GM23338 (cell line): ENCODE results near the gene FABP1. TPM values are rescaled to one million over a fixed set of nuclear protein-coding genes. Genes with fewer than 3 reads are reported as not detected.

Experiments
- ATAC-seq: fragments of 200-7000 bp; cut with Tn5 transposase; 3 replicates; pipeline ENCODE4 v1.9.1; 2020
- DNase-seq: peaks from one replicate; pipeline ENCODE4 v3.0.0-alpha.2; 2015; ENCODE audit warnings: low spot score
- H2AFZ ChIP-seq: fragments of 200-600 bp; sonication (generic); 2 replicates; pipeline ENCODE4 v1.8.0; 2016; ENCODE audit warnings: antibody characterized with exemption, mild to moderate bottlenecking, moderate library complexity
- H3F3A ChIP-seq: fragments of 200-600 bp; sonication (generic); replicated peaks from 2 replicates; pipeline ENCODE4 v1.8.0; 2017; ENCODE audit warnings: antibody characterized with exemption, mixed run types, low read depth
- H3K27ac ChIP-seq: fragments of 200-600 bp; sonication (generic); 2 replicates; pipeline ENCODE4 v1.6.1; 2016; ENCODE audit warnings: low read depth
- H3K27me3 ChIP-seq: fragments of 200-600 bp; sonication (generic); 2 replicates; pipeline ENCODE4 v1.8.0; 2016; ENCODE audit warnings: mild to moderate bottlenecking, mixed run types, moderate library complexity; ENCODE audit not compliant: insufficient read depth
- H3K36me3 ChIP-seq: fragments of 200-600 bp; sonication (generic); 2 replicates; pipeline ENCODE4 v1.8.0; 2016; ENCODE audit warnings: mild to moderate bottlenecking; ENCODE audit not compliant: insufficient read depth
- H3K4me1 ChIP-seq: fragments of 200-600 bp; sonication (generic); 2 replicates; pipeline ENCODE4 v1.8.0; 2016; ENCODE audit warnings: mild to moderate bottlenecking, moderate library complexity; ENCODE audit not compliant: insufficient read depth
- H3K4me2 ChIP-seq: fragments of 200-600 bp; sonication (generic); 2 replicates; pipeline ENCODE4 v1.7.1; 2017; ENCODE audit warnings: mixed run types
- H3K4me3 ChIP-seq: fragments of 200-600 bp; sonication (generic); 2 replicates; pipeline ENCODE4 v1.6.1; 2016; ENCODE audit warnings: mixed run types
- H3K79me2 ChIP-seq: fragments of 200-600 bp; sonication (generic); replicated peaks from 2 replicates; pipeline ENCODE4 v1.8.0; 2017; ENCODE audit warnings: mild to moderate bottlenecking; ENCODE audit not compliant: insufficient read depth
- H3K9me2 ChIP-seq: fragments of 200-600 bp; sonication (generic); 2 replicates; pipeline ENCODE4 v1.8.0; 2017; ENCODE audit not compliant: insufficient read depth
- H4K20me1 ChIP-seq: fragments of 200-600 bp; sonication (generic); replicated peaks from 2 replicates; pipeline ENCODE4 v1.8.0; 2017; ENCODE audit warnings: mild to moderate bottlenecking; ENCODE audit not compliant: insufficient read depth
- H3K27ac Mint-ChIP-seq: 2 replicates; pipeline ENCODE4 v1.8.0; 2020; ENCODE audit warnings: inconsistent platforms, mild to moderate bottlenecking, moderate library complexity, mixed read lengths
- H3K27me3 Mint-ChIP-seq: 3 replicates; pipeline ENCODE4 v1.8.0; 2022; ENCODE audit warnings: low read depth, mild to moderate bottlenecking, moderate library complexity, mixed read lengths, inconsistent platforms; ENCODE audit not compliant: insufficient read depth, poor library complexity
- H3K36me3 Mint-ChIP-seq: 3 replicates; pipeline ENCODE4 v1.8.0; 2021; ENCODE audit warnings: low read depth, mild to moderate bottlenecking, inconsistent platforms, moderate library complexity, mixed read lengths
- H3K4me1 Mint-ChIP-seq: 3 replicates; pipeline ENCODE4 v1.8.0; 2020; ENCODE audit warnings: mild to moderate bottlenecking, inconsistent platforms, mixed read lengths
- H3K4me3 Mint-ChIP-seq: 3 replicates; pipeline ENCODE4 v1.8.0; 2021; ENCODE audit warnings: moderate library complexity, mild to moderate bottlenecking, inconsistent platforms, mixed read lengths
- H3K9me3 Mint-ChIP-seq: 3 replicates; pipeline ENCODE4 v1.8.0; 2020; ENCODE audit warnings: moderate library complexity, mild to moderate bottlenecking, inconsistent platforms, mixed read lengths
- CREB1 ChIP-seq: fragments of 250-450 bp; sonication (Bioruptor Pico); IDR thresholded peaks from 2 replicates; pipeline ENCODE4 v1.5.0; 2020; ENCODE audit warnings: low read depth, mild to moderate bottlenecking, moderate library complexity
- POLR2AphosphoS5 ChIP-seq: IDR thresholded peaks from 2 replicates; pipeline ENCODE4 v1.6.1; 2016; ENCODE audit warnings: antibody characterized with exemption, low read depth
- polyA plus RNA-seq: library from polyadenylated mRNA; unstranded; fragments of >200 nt; fragmentation: Nextera tagmentation; extraction: Ambion mirVana; gene quantifications from 2 replicates; pipeline ENCODE4 v1.2.1, GENCODE V29; 2016
- total RNA-seq: library from RNA; depleted of rRNA; stranded (reverse); fragments of >200 nt; shearing (Covaris generic); gene quantifications from 2 replicates; pipeline ENCODE4 v1.2.3, GENCODE V29; 2014
- TF ChIP-seq, protein P1 (sequence below): fragments of 250-450 bp; sonication (Bioruptor Pico); IDR thresholded peaks from 2 replicates; pipeline ENCODE4 v1.5.0; 2020; ENCODE audit warnings: mild to moderate bottlenecking, moderate library complexity
- TF ChIP-seq, protein P2 (sequence below): IDR thresholded peaks from 2 replicates; pipeline ENCODE4 v1.6.1; 2016; ENCODE audit warnings: antibody characterized with exemption

FABP1 gene
- total and polyA plus RNA-seq, 2 experiments from 2014 or later = not detected

GRCh38 chr2:88159481-88159880 is 31.6 kb upstream of the FABP1 start (continued):
- TF ChIP-seq, protein P1, sequence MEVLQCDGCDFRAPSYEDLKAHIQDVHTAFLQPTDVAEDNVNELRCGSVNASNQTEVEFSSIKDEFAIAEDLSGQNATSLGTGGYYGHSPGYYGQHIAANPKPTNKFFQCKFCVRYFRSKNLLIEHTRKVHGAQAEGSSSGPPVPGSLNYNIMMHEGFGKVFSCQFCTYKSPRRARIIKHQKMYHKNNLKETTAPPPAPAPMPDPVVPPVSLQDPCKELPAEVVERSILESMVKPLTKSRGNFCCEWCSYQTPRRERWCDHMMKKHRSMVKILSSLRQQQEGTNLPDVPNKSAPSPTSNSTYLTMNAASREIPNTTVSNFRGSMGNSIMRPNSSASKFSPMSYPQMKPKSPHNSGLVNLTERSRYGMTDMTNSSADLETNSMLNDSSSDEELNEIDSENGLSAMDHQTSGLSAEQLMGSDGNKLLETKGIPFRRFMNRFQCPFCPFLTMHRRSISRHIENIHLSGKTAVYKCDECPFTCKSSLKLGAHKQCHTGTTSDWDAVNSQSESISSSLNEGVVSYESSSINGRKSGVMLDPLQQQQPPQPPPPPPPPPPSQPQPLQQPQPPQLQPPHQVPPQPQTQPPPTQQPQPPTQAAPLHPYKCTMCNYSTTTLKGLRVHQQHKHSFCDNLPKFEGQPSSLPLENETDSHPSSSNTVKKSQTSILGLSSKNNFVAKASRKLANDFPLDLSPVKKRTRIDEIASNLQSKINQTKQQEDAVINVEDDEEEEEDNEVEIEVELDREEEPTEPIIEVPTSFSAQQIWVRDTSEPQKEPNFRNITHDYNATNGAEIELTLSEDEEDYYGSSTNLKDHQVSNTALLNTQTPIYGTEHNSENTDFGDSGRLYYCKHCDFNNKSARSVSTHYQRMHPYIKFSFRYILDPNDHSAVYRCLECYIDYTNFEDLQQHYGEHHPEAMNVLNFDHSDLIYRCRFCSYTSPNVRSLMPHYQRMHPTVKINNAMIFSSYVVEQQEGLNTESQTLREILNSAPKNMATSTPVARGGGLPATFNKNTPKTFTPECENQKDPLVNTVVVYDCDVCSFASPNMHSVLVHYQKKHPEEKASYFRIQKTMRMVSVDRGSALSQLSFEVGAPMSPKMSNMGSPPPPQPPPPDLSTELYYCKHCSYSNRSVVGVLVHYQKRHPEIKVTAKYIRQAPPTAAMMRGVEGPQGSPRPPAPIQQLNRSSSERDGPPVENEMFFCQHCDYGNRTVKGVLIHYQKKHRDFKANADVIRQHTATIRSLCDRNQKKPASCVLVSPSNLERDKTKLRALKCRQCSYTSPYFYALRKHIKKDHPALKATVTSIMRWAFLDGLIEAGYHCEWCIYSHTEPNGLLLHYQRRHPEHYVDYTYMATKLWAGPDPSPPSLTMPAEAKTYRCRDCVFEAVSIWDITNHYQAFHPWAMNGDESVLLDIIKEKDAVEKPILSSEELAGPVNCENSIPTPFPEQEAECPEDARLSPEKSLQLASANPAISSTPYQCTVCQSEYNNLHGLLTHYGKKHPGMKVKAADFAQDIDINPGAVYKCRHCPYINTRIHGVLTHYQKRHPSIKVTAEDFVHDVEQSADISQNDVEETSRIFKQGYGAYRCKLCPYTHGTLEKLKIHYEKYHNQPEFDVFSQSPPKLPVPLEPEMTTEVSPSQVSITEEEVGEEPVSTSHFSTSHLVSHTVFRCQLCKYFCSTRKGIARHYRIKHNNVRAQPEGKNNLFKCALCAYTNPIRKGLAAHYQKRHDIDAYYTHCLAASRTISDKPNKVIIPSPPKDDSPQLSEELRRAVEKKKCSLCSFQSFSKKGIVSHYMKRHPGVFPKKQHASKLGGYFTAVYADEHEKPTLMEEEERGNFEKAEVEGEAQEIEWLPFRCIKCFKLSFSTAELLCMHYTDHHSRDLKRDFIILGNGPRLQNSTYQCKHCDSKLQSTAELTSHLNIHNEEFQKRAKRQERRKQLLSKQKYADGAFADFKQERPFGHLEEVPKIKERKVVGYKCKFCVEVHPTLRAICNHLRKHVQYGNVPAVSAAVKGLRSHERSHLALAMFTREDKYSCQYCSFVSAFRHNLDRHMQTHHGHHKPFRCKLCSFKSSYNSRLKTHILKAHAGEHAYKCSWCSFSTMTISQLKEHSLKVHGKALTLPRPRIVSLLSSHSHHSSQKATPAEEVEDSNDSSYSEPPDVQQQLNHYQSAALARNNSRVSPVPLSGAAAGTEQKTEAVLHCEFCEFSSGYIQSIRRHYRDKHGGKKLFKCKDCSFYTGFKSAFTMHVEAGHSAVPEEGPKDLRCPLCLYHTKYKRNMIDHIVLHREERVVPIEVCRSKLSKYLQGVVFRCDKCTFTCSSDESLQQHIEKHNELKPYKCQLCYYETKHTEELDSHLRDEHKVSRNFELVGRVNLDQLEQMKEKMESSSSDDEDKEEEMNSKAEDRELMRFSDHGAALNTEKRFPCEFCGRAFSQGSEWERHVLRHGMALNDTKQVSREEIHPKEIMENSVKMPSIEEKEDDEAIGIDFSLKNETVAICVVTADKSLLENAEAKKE (CRISPR knock-in tag) = no peak
- no peak for TF ChIP-seq CREB1 (CRISPR knock-in tag)
- no peak for TF ChIP-seq POLR2AphosphoS5

- Mint-ChIP-seq H3K27ac (no peak overlapping the region), H3K4me1 (no peaks in the 10 kb centered on the region), H3K4me3 (no peak overlapping the region), H3K9me3 (peaks cover 21% of the 10 kb centered on the region), H3K27me3 (no peaks in the 10 kb centered on the region), H3K36me3 (peaks cover 13% of the 10 kb centered on the region; the same call in 2 of the 3 replicates)
- no peak for DNase-seq
- H3K4me1 ChIP-seq = no peaks in the 10 kb centered on the region
- no peaks in the 10 kb centered on the region for H3K27me3 ChIP-seq
- H4K20me1 ChIP-seq = no peaks in the 10 kb centered on the region
- no peaks in the 10 kb centered on the region for H3F3A ChIP-seq
- no peak for ATAC-seq
- H3K4me3 ChIP-seq = no peak overlapping the region
- no peaks in the 10 kb centered on the region for H3K36me3 ChIP-seq
- no peak overlapping the region for H3K4me2 ChIP-seq
- H3K79me2 ChIP-seq = no peaks in the 10 kb centered on the region
- no peak overlapping the region for H2AFZ ChIP-seq
- H3K27ac ChIP-seq = no peak overlapping the region
- H3K9me2 ChIP-seq = 0 out of 2 replicates have a peak, but pooled peaks cover 3% of the 10 kb centered on the region
- TF ChIP-seq, protein P2, sequence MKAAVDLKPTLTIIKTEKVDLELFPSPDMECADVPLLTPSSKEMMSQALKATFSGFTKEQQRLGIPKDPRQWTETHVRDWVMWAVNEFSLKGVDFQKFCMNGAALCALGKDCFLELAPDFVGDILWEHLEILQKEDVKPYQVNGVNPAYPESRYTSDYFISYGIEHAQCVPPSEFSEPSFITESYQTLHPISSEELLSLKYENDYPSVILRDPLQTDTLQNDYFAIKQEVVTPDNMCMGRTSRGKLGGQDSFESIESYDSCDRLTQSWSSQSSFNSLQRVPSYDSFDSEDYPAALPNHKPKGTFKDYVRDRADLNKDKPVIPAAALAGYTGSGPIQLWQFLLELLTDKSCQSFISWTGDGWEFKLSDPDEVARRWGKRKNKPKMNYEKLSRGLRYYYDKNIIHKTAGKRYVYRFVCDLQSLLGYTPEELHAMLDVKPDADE = no peak
- TF ChIP-seq, protein P1 (CRISPR knock-in tag) = no peak
Observed at GRCh38 chr2:88148929-88149438, 21.1 kb upstream of the FABP1 start.
